Erythroblast (primary cell): ENCODE data around the gene EOLA1.
"Not testable (repeated sequence)": the region's sequence is repeated elsewhere in the genome, so short reads cannot be mapped to it uniquely, and the experiment has no call there.

ENCODE experiments used
- GATA1 ChIP-seq: IDR thresholded peaks from 2 replicates; pipeline ENCODE4 v1.6.1; 2011; ENCODE audit warnings: low read depth, mild to moderate bottlenecking, control low read depth, low read length, moderate library complexity
- POLR2A ChIP-seq: IDR thresholded peaks from 2 replicates; pipeline ENCODE4 v1.6.1; 2011; ENCODE audit warnings: mild to moderate bottlenecking, low read length

GRCh38 chrX:149549701-149550100, 8.9 kb downstream of the EOLA1 start, which contains the start of gene HSFX3:
- TF ChIP-seq POLR2A, GATA1: not testable (repeated sequence)
